SK-N-MC (cell line): Measurements from ENCODE around the gene TDO2.

Experiments
- DNase-seq: peaks from one replicate; pipeline ENCODE4 v3.0.0-alpha.2; 2011; ENCODE audit warnings: low read depth, low spot score
- H3K27ac ChIP-seq: fragments of 200-600 bp; sonication (generic); 2 replicates; pipeline ENCODE4 v1.5.1; 2016; ENCODE audit warnings: mixed run types
- H3K36me3 ChIP-seq: fragments of 200-600 bp; sonication (generic); 2 replicates; pipeline ENCODE4 v1.6.1; 2017; ENCODE audit warnings: antibody characterized with exemption, low read length, mixed read lengths; ENCODE audit not compliant: insufficient read depth
- H3K4me3 ChIP-seq: fragments of 200-600 bp; sonication (generic); 2 replicates; pipeline ENCODE4 v1.5.1; 2016
- H3K9ac ChIP-seq: fragments of 200-600 bp; sonication (generic); 2 replicates; pipeline ENCODE4 v1.8.0; 2017; ENCODE audit warnings: mixed run types, mixed read lengths; ENCODE audit not compliant: insufficient read length
- H3K9me3 ChIP-seq: fragments of 200-600 bp; sonication (generic); 2 replicates; pipeline ENCODE4 v1.6.1; 2017; ENCODE audit warnings: low read depth, mild to moderate bottlenecking, antibody characterized with exemption, low read length, moderate library complexity, mixed read lengths
- EZH2 ChIP-seq: fragments of 200-600 bp; sonication (generic); IDR thresholded peaks from one replicate; pipeline ENCODE4 v1.6.1; 2017; ENCODE audit warnings: antibody characterized with exemption
- FOXP2 ChIP-seq: optimal IDR thresholded peaks from 2 replicates; pipeline ENCODE3; 2011; ENCODE audit warnings: mild to moderate bottlenecking, moderate library complexity; ENCODE audit not compliant: insufficient read depth; ENCODE audit errors: extremely low read length, control extremely low read depth
- POLR2AphosphoS5 ChIP-seq: IDR thresholded peaks from 2 replicates; pipeline ENCODE4 v1.6.1; 2012; ENCODE audit warnings: mild to moderate bottlenecking, low read depth, low read length, borderline replicate concordance

TDO2 gene

GRCh38 chr4:155941085-155941790, 37.7 kb downstream of the TDO2 start:
- no peak overlapping the region for H3K9ac ChIP-seq
- DNase-seq = no peak
- no peak overlapping the region for H3K27ac ChIP-seq
- no peaks in the 10 kb centered on the region for H3K9me3 ChIP-seq
- H3K4me3 ChIP-seq = no peak overlapping the region
- TF ChIP-seq POLR2AphosphoS5 = no peak
- no peak for TF ChIP-seq EZH2
- no peak for TF ChIP-seq FOXP2
- H3K36me3 ChIP-seq = no peaks in the 10 kb centered on the region

GRCh38 chr4:155941820-155942219, 38.3 kb downstream of the TDO2 start:
- no peaks in the 10 kb centered on the region for H3K9me3 ChIP-seq
- no peak for DNase-seq
- H3K36me3 ChIP-seq = no peaks in the 10 kb centered on the region
- no peak overlapping the region for H3K4me3 ChIP-seq
- H3K9ac ChIP-seq = no peak overlapping the region
- H3K27ac ChIP-seq = no peak overlapping the region
- TF ChIP-seq EZH2 (no peak), FOXP2 (no peak), POLR2AphosphoS5 (no peak)

DNA sequence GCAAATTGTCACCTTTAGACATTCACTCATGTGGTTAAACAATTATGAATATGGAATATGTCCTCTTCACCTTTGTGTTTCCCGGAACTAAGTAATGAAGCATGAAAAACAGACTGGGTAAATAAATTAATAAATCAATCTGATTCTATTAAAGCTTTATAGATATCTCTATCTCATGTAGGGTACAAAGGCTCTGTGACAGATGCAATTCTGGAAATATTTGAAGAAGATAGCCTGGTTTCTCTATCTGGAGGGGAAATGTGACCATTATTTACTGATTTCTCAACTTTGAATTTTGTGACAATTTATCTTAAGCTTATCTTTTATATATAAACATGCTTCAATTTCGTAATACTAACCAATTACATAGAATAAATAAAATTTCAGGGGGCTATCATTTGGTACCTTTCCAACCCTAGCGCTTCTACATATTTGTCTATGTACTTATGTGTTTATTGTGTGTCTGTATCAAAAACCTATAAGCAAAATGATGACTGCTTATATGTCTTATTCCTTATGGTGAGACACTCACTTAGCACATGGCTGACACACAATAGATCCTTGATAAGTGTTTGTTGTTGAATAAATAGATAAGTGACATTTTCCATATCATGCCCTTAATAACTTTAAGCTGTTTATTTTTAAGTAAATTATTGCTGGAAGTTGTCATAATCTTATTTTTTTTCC, 40.3 kb downstream of the TDO2 start:
- no peak for DNase-seq
- Histone ChIP-seq H3K9me3 (no peaks in the 10 kb centered on the region), H3K36me3 (no peaks in the 10 kb centered on the region), H3K9ac (no peak overlapping the region), H3K4me3 (no peak overlapping the region), H3K27ac (no peak overlapping the region)
- TF ChIP-seq POLR2AphosphoS5 (no peak), FOXP2 (no peak), EZH2 (no peak)

- Histone ChIP-seq H3K4me3 (no peak overlapping the region), H3K9ac (no peak overlapping the region), H3K27ac (no peak overlapping the region), H3K36me3 (no peaks in the 10 kb centered on the region), H3K9me3 (no peaks in the 10 kb centered on the region)
- TF ChIP-seq POLR2AphosphoS5 (no peak), FOXP2 (no peak), EZH2 (no peak)
- no peak for DNase-seq
Measured at GRCh38 chr4:155944516-155944915, 41.0 kb downstream of the TDO2 start.

- Histone ChIP-seq H3K27ac (no peak overlapping the region), H3K9me3 (no peaks in the 10 kb centered on the region), H3K36me3 (no peaks in the 10 kb centered on the region), H3K9ac (no peak overlapping the region), H3K4me3 (no peak overlapping the region)
- TF ChIP-seq EZH2 (no peak), FOXP2 (no peak), POLR2AphosphoS5 (no peak)
- no peak for DNase-seq
Measured at GRCh38 chr4:155946486-155946885, 43.0 kb downstream of the TDO2 start.

- Histone ChIP-seq H3K36me3 (no peaks in the 10 kb centered on the region), H3K27ac (no peak overlapping the region), H3K9me3 (no peaks in the 10 kb centered on the region), H3K9ac (no peak overlapping the region), H3K4me3 (no peak overlapping the region)
- TF ChIP-seq POLR2AphosphoS5 (no peak), EZH2 (no peak), FOXP2 (no peak)
- no peak for DNase-seq
Measured at GRCh38 chr4:155948541-155948940, 45.0 kb downstream of the TDO2 start.

DNA sequence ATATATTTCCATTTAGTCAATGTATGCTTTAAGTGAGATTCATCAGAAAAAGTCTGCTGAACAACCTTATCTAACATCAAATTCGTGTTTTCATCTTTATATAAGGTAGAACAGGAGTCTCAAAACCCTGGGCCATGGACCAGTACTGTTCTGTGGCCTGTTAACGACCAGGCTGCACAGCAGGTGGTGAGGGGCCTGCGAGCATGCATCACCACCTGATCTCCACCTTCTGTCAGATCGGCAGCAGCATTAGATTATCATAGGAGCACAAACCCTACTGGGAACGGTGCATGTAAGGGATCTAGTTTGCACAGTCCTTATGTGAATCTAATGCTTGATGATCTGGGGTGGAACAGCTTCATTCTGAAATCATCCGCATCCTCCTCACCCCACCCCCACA, 47.0 kb downstream of the TDO2 start:
- TF ChIP-seq EZH2 (no peak), POLR2AphosphoS5 (no peak), FOXP2 (no peak)
- Histone ChIP-seq H3K9ac (no peak overlapping the region), H3K36me3 (no peaks in the 10 kb centered on the region), H3K27ac (no peak overlapping the region), H3K4me3 (no peak overlapping the region), H3K9me3 (no peaks in the 10 kb centered on the region)
- no peak for DNase-seq

DNA sequence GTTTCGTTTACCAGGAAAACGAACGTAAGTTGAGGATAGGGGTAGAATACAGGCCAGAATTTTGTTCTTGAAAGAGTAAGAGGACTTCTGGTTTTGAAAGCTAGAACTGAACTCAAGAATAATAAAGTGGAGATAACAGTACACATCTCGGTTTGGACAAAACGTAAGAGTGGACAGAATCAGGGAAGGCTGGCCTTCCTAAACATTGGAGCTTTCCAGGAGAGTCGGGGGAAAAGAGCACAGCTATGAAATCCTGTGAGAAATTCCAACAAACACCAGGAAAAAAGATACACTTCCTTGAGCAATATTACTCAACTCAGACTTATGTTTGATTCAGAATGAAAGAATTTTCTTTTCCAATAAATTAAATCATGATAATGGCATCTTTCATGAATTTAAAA, 49.0 kb downstream of the TDO2 start:
- no peak overlapping the region for H3K27ac ChIP-seq
- no peaks in the 10 kb centered on the region for H3K9me3 ChIP-seq
- DNase-seq = no peak
- no peak overlapping the region for H3K9ac ChIP-seq
- no peak for TF ChIP-seq POLR2AphosphoS5
- TF ChIP-seq FOXP2 = no peak
- no peak for TF ChIP-seq EZH2
- H3K36me3 ChIP-seq = no peaks in the 10 kb centered on the region
- H3K4me3 ChIP-seq = no peak overlapping the region
